ENCODE results near the gene NTRK3. TPM values are rescaled to one million over a fixed set of nuclear protein-coding genes. Genes with fewer than 3 reads are reported as not detected.
"Not testable (repeated sequence)": the region's sequence is repeated elsewhere in the genome, so short reads cannot be mapped to it uniquely, and the experiment has no call there.

Gene NTRK3
- total RNA-seq, 4 donors from 2014 or later, result 0.09 to 2.7 (median 0.62) TPM

- no peaks in the 10 kb centered on the region for H3K9me3 ChIP-seq
- no peak for TF ChIP-seq POLR2A (IDR thresholded peaks at IDR 0.05)
- TF ChIP-seq, protein P1, sequence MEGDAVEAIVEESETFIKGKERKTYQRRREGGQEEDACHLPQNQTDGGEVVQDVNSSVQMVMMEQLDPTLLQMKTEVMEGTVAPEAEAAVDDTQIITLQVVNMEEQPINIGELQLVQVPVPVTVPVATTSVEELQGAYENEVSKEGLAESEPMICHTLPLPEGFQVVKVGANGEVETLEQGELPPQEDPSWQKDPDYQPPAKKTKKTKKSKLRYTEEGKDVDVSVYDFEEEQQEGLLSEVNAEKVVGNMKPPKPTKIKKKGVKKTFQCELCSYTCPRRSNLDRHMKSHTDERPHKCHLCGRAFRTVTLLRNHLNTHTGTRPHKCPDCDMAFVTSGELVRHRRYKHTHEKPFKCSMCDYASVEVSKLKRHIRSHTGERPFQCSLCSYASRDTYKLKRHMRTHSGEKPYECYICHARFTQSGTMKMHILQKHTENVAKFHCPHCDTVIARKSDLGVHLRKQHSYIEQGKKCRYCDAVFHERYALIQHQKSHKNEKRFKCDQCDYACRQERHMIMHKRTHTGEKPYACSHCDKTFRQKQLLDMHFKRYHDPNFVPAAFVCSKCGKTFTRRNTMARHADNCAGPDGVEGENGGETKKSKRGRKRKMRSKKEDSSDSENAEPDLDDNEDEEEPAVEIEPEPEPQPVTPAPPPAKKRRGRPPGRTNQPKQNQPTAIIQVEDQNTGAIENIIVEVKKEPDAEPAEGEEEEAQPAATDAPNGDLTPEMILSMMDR (IDR thresholded peaks at IDR 0.05), result no peak
- peaks cover 0 to 22% (median 0%) of the 10 kb centered on the region in 3 donors for H3K4me1 ChIP-seq
- DNase-seq, result no peak
- H3K4me3 ChIP-seq, result no peak overlapping the region
- intact Hi-C loops (cut with DNase I), result no loop called here
- WGBS, 2 donors, result 37 to 53% methylated on average over 9 of the region's 9 CpGs
- no peaks in the 10 kb centered on the region for H3K36me3 ChIP-seq
- no peak overlapping the region for H3K27ac ChIP-seq
- H3K27me3 ChIP-seq, result peaks cover 0 to 7% (median 0%) of the 10 kb centered on the region in 4 donors
Measured at GRCh38 chr15:88036154-88036839, 220.2 kb downstream of the NTRK3 start.

GRCh38 chr15:88035381-88035780 is 221.2 kb downstream of the NTRK3 start:
- peaks cover 0 to 7% (median 0%) of the 10 kb centered on the region in 4 donors for H3K27me3 ChIP-seq
- H3K27ac ChIP-seq, result no peak overlapping the region
- peaks cover 0 to 14% (median 0%) of the 10 kb centered on the region in 3 donors for H3K4me1 ChIP-seq
- DNase-seq, result no peak
- H3K4me3 ChIP-seq, result no peak overlapping the region
- H3K36me3 ChIP-seq, result no peaks in the 10 kb centered on the region
- 56 to 71% methylated on average over 5 of the region's 5 CpGs for WGBS, 2 donors
- TF ChIP-seq, protein P1 (IDR thresholded peaks at IDR 0.05), result no peak
- TF ChIP-seq POLR2A (IDR thresholded peaks at IDR 0.05), result no peak
- intact Hi-C loops (cut with DNase I), result no loop called here
- H3K9me3 ChIP-seq, result no peaks in the 10 kb centered on the region

DNA sequence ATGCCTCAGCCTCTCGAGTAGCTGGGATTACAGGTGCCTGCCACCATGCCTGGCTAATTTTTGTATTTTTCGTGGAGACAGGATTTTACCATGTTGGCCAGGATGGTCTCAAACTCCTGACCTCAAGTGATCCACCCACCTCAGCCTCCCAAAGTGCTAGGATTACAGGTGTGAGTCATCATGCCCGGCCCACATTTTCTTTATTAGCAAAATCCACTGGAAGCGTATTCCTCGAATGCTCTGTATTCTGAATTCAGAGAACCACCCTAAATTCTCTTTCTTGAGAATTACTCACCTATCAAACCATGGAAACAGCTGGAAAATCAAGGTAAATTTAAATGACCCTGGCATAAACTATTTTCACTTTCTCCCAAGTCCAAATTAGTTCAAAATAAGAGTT is 223.1 kb downstream of the NTRK3 start:
- not testable (repeated sequence) for H3K36me3 ChIP-seq, DNase-seq
- 74 to 85% methylated on average over 5 of the region's 5 CpGs for WGBS, 2 donors

GRCh38 chr15:88032787-88033186 is 223.8 kb downstream of the NTRK3 start:
- no peaks in the 10 kb centered on the region for H3K9me3 ChIP-seq
- no peak for DNase-seq
- intact Hi-C loops (cut with DNase I), result no loop called here
- H3K27me3 ChIP-seq, result peaks cover 0 to 7% (median 0%) of the 10 kb centered on the region in 4 donors
- no peaks in the 10 kb centered on the region for H3K36me3 ChIP-seq
- no peak overlapping the region for H3K27ac ChIP-seq
- H3K4me1 ChIP-seq, result no peaks in the 10 kb centered on the region
- no peak overlapping the region for H3K4me3 ChIP-seq
- TF ChIP-seq, protein P1 (IDR thresholded peaks at IDR 0.05), result no peak
- no peak for TF ChIP-seq POLR2A (IDR thresholded peaks at IDR 0.05)
- 91 to 94% methylated on average over 5 to 10 of the region's 13 CpGs for WGBS, 2 donors

More for the DNA sequence above, 223.1 kb downstream of the NTRK3 start:
- H3K27ac ChIP-seq; intact Hi-C loops (cut with DNase I); H3K27me3 ChIP-seq; H3K4me1 ChIP-seq; H3K4me3 ChIP-seq; H3K9me3 ChIP-seq: not testable (repeated sequence)

DNA sequence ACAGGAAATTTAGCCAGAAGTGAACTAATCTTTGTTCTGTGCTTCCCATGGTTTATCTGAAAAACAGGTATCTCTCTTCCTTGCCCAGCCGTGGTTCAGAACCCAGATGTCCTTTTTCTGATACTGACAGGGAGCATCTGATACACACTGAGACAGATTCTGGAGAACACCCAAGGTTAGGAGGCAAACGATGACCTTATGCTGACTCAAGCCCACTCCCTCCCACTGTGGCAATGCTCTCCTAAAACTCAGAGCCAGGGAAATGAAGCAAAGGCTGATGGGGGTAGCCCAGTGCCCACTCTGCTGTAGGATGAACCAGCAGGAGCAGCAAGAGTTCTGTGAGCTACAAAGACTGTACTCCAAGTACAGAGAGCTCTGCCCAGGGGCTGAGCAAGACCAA is 225.1 kb downstream of the NTRK3 start:
- no peaks in the 10 kb centered on the region for H3K9me3 ChIP-seq
- no peak overlapping the region for H3K4me3 ChIP-seq
- no peak overlapping the region for H3K27ac ChIP-seq
- 75 to 81% methylated on average over 1 to 2 of the region's 2 CpGs for WGBS, 2 donors
- no peaks in the 10 kb centered on the region for H3K36me3 ChIP-seq
- H3K4me1 ChIP-seq, result no peaks in the 10 kb centered on the region
- intact Hi-C loops (cut with DNase I), result no loop called here
- DNase-seq, result no peak
- TF ChIP-seq, protein P1 (IDR thresholded peaks at IDR 0.05), result no peak
- TF ChIP-seq POLR2A (IDR thresholded peaks at IDR 0.05), result no peak
- H3K27me3 ChIP-seq, result peaks cover 0 to 7% (median 0%) of the 10 kb centered on the region in 4 donors
